K562 treated with DMSO at 1 percent for 4 hours (cell line): Measurements from ENCODE around the gene ZNF143. TPM values are rescaled to one million over a fixed set of nuclear protein-coding genes. Genes with fewer than 3 reads are reported as not detected.

Source experiments
- total RNA-seq: library from RNA; unstranded; fragments of 300-600 nt; gene quantifications from 2 replicates; pipeline ENCODE4 v1.2.3, GENCODE V29; 2022; ENCODE audit not compliant: insufficient read depth

Gene ZNF143
- 12.6 and 13.1 TPM in 2 replicates for total RNA-seq

GRCh38 chr11:9460322-9461062, at the start of gene ZNF143:
Gene ZNF143, plus strand, starts transcription at chr11:9461012. Its CDS starts 10,297 bp downstream, at chr11:9471309.

GRCh38 chr11:9573052-9573774, 112.4 kb downstream of the ZNF143 start, which contains the start of gene WEE1:
Gene WEE1, plus strand, starts transcription at chr11:9573670. Its CDS starts 264 bp downstream, at chr11:9573934.

Other genes starting within 250 kb of the ZNF143 start
- gene DENND5A, start 195.7 kb upstream of the ZNF143 start, total RNA-seq, result 56.7 and 58.6 TPM in 2 replicates
- gene TMEM41B, start 146.4 kb upstream of the ZNF143 start, total RNA-seq, result 18.0 and 26.8 TPM in 2 replicates
- 63.2 and 66.4 TPM in 2 replicates for gene IPO7, start 76.4 kb upstream of the ZNF143 start, total RNA-seq
- gene WEE1, start 112.7 kb downstream of the ZNF143 start, total RNA-seq, result 43.3 and 48.5 TPM in 2 replicates
- 5.0 and 6.7 TPM in 2 replicates for gene SWAP70, start 203.1 kb downstream of the ZNF143 start, total RNA-seq